Mononuclear cell (primary cell): Measurements from ENCODE around the gene GP1BB. TPM values are rescaled to one million over a fixed set of nuclear protein-coding genes. Genes with fewer than 3 reads are reported as not detected.

Experiments used
- H3K27me3 ChIP-seq: 2 replicates; pipeline ENCODE4 v1.6.0; 2011; ENCODE audit warnings: low read length, control low read depth; ENCODE audit not compliant: insufficient read depth
- H3K4me1 ChIP-seq: 2 replicates; pipeline ENCODE4 v1.5.1; 2011; ENCODE audit warnings: mild to moderate bottlenecking, low read length, control low read depth; ENCODE audit not compliant: insufficient read depth
- H3K4me3 ChIP-seq: 2 replicates; pipeline ENCODE4 v1.5.1; 2011; ENCODE audit warnings: mild to moderate bottlenecking, low read length, moderate library complexity
- H3K9me3 ChIP-seq: 2 replicates; pipeline ENCODE4 v1.5.1; 2011; ENCODE audit warnings: low read depth, mild to moderate bottlenecking, control low read depth, low read length
- total RNA-seq: library from RNA; depleted of rRNA; stranded (reverse); fragments of >200 nt; gene quantifications from one replicate; pipeline ENCODE4 v1.2.3, GENCODE V29; 2012

GP1BB gene
- total RNA-seq, 1 donor, result 36.1 TPM

DNA sequence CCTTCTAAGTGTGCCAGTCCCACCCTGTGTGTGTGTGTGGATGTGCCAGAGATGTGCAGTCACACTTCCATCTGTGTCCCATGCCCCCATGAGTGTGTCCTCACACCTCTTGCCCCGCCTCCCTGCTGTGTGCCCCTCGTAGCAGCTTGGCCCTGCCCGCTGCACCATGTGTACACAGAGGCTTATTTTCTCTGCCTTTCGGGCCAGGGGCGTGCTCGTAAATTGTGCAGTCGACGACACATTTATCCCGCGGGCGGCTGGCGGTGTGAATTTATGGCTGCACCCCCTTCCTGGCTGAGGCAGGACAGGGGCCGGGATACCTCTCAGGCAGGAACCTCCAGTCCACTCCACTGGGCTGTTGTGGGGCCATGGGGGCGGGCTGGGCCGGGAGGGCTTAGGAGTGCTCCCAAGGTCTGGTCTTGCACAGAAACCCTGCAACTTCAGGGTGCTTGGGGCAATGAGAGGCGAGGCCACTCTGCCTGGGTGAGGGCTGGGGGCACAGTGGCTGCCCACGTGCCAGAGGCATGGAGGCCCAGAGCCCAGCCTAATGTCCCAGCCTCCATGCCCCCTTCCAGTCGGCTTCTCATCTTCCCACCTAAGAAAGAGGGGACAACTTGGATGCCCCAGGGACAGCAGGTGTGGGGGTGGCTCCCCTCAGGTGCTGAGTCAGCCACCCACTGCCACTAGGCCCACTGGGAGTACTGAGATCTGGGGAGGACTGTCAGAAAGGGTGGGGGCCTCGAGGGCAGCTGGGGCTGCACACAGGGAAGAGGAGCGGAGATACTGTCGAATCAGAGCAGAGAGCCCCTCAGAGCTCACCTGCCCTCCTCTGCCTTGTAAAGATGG lies 12.5 kb downstream of the GP1BB start:
- peaks cover 3% of the 10 kb centered on the region for H3K4me1 ChIP-seq
- H3K4me3 ChIP-seq, result no peak overlapping the region
- no peaks in the 10 kb centered on the region for H3K9me3 ChIP-seq
- no peaks in the 10 kb centered on the region for H3K27me3 ChIP-seq

DNA sequence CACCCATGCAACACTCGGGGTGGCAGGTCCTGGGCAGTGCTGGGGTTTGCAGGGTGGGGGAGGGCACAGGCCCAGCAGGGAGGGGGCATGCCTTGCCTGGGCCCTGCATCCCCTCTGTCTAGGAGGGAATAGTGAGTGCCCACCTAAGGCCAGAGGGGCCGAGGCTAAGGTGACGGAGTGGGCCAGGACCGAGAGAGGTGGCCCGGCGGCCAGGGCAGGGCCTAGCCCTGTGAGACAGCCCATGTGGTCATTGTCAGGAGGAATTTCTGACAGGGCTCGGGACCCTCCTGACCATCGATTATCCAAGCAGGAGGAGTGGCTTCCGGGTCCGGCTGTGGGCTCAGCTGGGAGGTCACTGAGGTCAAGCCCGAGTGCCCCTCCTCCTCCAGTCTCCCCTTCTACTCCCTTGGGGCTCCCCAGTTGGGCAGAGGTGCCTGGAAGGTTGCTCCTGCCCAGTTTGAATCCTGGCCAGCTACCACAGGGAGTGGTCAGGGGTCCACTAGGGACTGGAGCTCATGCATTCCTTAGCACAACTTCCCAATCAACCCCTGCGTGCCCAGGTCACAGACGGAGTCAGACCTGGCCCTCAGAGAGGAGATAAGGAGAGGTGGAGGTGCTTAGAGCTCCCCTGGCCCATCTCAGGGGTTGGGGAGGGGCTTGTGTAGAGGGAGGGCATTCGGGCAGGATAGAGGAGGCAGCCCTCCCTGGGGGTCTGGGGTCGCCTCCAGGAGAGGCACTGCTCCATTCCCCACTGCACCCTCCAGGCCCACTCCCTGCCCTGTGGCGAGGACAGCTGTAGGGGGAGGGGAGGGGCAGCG lies 14.7 kb downstream of the GP1BB start:
- no peak overlapping the region for H3K4me3 ChIP-seq
- H3K9me3 ChIP-seq, result no peaks in the 10 kb centered on the region
- no peaks in the 10 kb centered on the region for H3K4me1 ChIP-seq
- no peaks in the 10 kb centered on the region for H3K27me3 ChIP-seq

DNA sequence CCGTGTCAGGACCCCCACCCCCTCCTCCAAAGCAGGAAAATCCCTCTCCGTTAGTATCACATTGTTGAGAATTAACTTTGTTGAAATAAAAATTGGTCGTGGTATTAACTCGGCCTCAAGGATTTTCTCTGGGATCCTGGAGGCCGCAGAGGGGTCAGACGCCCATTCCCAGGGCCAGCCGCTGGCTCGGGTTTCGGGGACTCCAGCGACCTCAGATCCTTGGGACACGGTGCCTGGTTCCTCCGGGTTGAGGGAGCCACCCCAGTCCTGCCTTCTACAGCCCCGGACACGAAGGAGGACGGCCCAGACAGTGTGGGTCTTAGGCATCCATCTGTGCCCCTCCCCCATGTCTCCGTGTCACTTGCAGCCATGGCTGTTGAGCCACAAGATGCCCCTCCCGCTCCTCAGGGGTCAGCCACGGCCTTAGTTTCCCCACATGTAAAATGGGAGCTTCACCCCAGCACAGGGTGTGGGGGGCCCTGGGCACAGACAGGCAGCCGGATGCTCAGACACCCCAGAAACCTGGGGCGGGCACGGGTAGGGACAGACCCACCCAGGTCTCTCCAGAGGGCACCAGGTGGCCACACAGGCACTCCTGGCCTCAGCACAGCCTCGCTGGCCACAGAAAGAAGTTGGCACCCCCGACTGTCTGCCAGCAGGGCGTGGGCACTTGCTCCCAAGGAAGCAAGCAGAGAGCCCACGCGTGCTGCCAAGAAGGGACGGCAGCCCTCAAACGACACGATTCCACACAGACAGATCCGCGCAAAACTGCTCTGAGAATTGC lies 15.5 kb downstream of the GP1BB start:
- H3K4me1 ChIP-seq, result no peaks in the 10 kb centered on the region
- no peak overlapping the region for H3K4me3 ChIP-seq
- no peaks in the 10 kb centered on the region for H3K9me3 ChIP-seq
- no peaks in the 10 kb centered on the region for H3K27me3 ChIP-seq

GRCh38 chr22:19739448-19739895 lies 16.1 kb downstream of the GP1BB start:
- no peak overlapping the region for H3K4me3 ChIP-seq
- no peaks in the 10 kb centered on the region for H3K9me3 ChIP-seq
- H3K4me1 ChIP-seq, result no peaks in the 10 kb centered on the region

GRCh38 chr22:19739911-19740449 lies 16.6 kb downstream of the GP1BB start:
- Histone ChIP-seq H3K27me3 (no peaks in the 10 kb centered on the region), H3K4me1 (no peaks in the 10 kb centered on the region), H3K4me3 (no peak overlapping the region), H3K9me3 (no peaks in the 10 kb centered on the region)

More at GRCh38 chr22:19739448-19739895, 16.1 kb downstream of the GP1BB start:
- H3K27me3 ChIP-seq, result no peaks in the 10 kb centered on the region

GRCh38 chr22:19740586-19740985 lies 17.2 kb downstream of the GP1BB start:
- Histone ChIP-seq H3K27me3 (no peaks in the 10 kb centered on the region), H3K9me3 (no peaks in the 10 kb centered on the region), H3K4me3 (no peak overlapping the region), H3K4me1 (no peaks in the 10 kb centered on the region)

GRCh38 chr22:19741053-19741452 lies 17.7 kb downstream of the GP1BB start:
- Histone ChIP-seq H3K27me3 (no peaks in the 10 kb centered on the region), H3K9me3 (no peaks in the 10 kb centered on the region), H3K4me3 (no peak overlapping the region), H3K4me1 (no peaks in the 10 kb centered on the region)

- no peaks in the 10 kb centered on the region for H3K9me3 ChIP-seq
- H3K4me1 ChIP-seq, result no peaks in the 10 kb centered on the region
- no peak overlapping the region for H3K4me3 ChIP-seq
- H3K27me3 ChIP-seq, result no peaks in the 10 kb centered on the region
These were observed 19.1 kb downstream of the GP1BB start for GRCh38 chr22:19742160-19743066.

- Histone ChIP-seq H3K9me3 (no peaks in the 10 kb centered on the region), H3K27me3 (no peaks in the 10 kb centered on the region), H3K4me1 (no peaks in the 10 kb centered on the region), H3K4me3 (no peak overlapping the region)
These were observed 19.7 kb downstream of the GP1BB start for GRCh38 chr22:19743081-19743480.

DNA sequence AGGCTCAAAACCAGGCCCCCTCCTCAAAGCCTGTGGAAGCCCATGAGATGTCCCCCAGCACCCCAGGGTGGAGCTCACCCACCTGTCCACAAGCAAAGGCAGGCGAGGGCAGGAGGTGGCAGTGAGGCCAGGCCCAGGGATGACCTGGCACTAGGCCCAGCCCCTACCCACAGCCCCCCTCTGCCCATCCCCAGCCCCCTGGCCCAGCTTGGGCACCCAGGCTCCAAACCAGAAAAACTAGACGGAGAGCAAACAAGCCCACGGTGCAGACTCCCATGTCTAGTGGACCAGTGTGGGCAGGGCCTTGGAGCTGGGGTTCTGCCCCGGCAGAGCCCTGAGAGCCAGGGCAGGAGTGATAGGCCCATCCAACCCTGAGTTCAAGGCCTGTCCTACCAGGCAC lies 20.3 kb downstream of the GP1BB start:
- no peaks in the 10 kb centered on the region for H3K4me1 ChIP-seq
- no peak overlapping the region for H3K4me3 ChIP-seq
- H3K27me3 ChIP-seq, result no peaks in the 10 kb centered on the region
- no peaks in the 10 kb centered on the region for H3K9me3 ChIP-seq

GRCh38 chr22:19744350-19745006 lies 21.1 kb downstream of the GP1BB start:
- Histone ChIP-seq H3K4me3 (no peak overlapping the region), H3K27me3 (no peaks in the 10 kb centered on the region), H3K9me3 (no peaks in the 10 kb centered on the region), H3K4me1 (no peaks in the 10 kb centered on the region)

- H3K4me1 ChIP-seq, result no peaks in the 10 kb centered on the region
- no peaks in the 10 kb centered on the region for H3K27me3 ChIP-seq
These were observed 22.1 kb downstream of the GP1BB start for GRCh38 chr22:19745155-19746101.

GRCh38 chr22:19746726-19747125 lies 23.4 kb downstream of the GP1BB start:
- Histone ChIP-seq H3K4me1 (no peaks in the 10 kb centered on the region), H3K27me3 (no peaks in the 10 kb centered on the region), H3K9me3 (no peaks in the 10 kb centered on the region), H3K4me3 (no peak overlapping the region)

More at GRCh38 chr22:19745155-19746101, 22.1 kb downstream of the GP1BB start:
- no peaks in the 10 kb centered on the region for H3K9me3 ChIP-seq
- H3K4me3 ChIP-seq, result no peak overlapping the region
